GM23338 (cell line): Measurements from ENCODE around the gene GAGE12H. TPM values are rescaled to one million over a fixed set of nuclear protein-coding genes. Genes with fewer than 3 reads are reported as not detected.

Source experiments
- polyA plus RNA-seq: library from polyadenylated mRNA; unstranded; fragments of >200 nt; fragmentation: Nextera tagmentation; extraction: Ambion mirVana; gene quantifications from 2 replicates; pipeline ENCODE4 v1.2.1, GENCODE V29; 2016
- small RNA-seq: library from RNA; depleted of rRNA; stranded (forward); fragments of <200 nt; gene quantifications from one replicate; pipeline ENCODE3, GENCODE V24; 2014; ENCODE audit warnings: low replicate concordance
- total RNA-seq: library from RNA; depleted of rRNA; stranded (reverse); fragments of >200 nt; shearing (Covaris generic); gene quantifications from 2 replicates; pipeline ENCODE4 v1.2.3, GENCODE V29; 2014; rRNA removed

The GAGE12H gene
- total and polyA plus RNA-seq, 2 experiments from 2014 or later, result not detected

Small RNA genes lying within 50 kb of the gene (small RNA-seq; reads per million reads assigned to genes)
- gene GAGE12B, result not detected

Other genes starting within 250 kb of the GAGE12H start
- gene GAGE13, start 248.4 kb upstream of the GAGE12H start, total RNA-seq, result not detected in 2 replicates
- gene GAGE13, start 248.4 kb upstream of the GAGE12H start, polyA plus RNA-seq, result not detected in 2 replicates
- gene GAGE12C, start 47.8 kb upstream of the GAGE12H start, total RNA-seq, result not detected in 2 replicates
- not detected in 2 replicates for gene GAGE12C, start 47.8 kb upstream of the GAGE12H start, polyA plus RNA-seq
- not detected in 2 replicates for gene GAGE12D, start 38.2 kb upstream of the GAGE12H start, total RNA-seq
- not detected in 2 replicates for gene GAGE12D, start 38.2 kb upstream of the GAGE12H start, polyA plus RNA-seq
- gene GAGE12E, start 28.7 kb upstream of the GAGE12H start, total RNA-seq, result not detected in 2 replicates
- not detected in 2 replicates for gene GAGE12E, start 28.7 kb upstream of the GAGE12H start, polyA plus RNA-seq
- not detected in 2 replicates for gene GAGE12F, start 19.1 kb upstream of the GAGE12H start, total RNA-seq
- gene GAGE12F, start 19.1 kb upstream of the GAGE12H start, polyA plus RNA-seq, result not detected in 2 replicates
- not detected in 2 replicates for gene GAGE12G, start 9.5 kb upstream of the GAGE12H start, total RNA-seq
- not detected in 2 replicates for gene GAGE12G, start 9.5 kb upstream of the GAGE12H start, polyA plus RNA-seq
- gene GAGE2A, start 9.5 kb downstream of the GAGE12H start, total RNA-seq, result not detected in 2 replicates
- gene GAGE2A, start 9.5 kb downstream of the GAGE12H start, polyA plus RNA-seq, result 0.63 TPM in 1 of 2 replicates, not detected in the other
- gene GAGE1, start 19.1 kb downstream of the GAGE12H start, total RNA-seq, result not detected in 2 replicates
- gene GAGE1, start 19.1 kb downstream of the GAGE12H start, polyA plus RNA-seq, result 0.68 TPM in 1 of 2 replicates, not detected in the other
- gene PAGE1, start 116.0 kb downstream of the GAGE12H start, total RNA-seq, result not detected in 2 replicates
- gene PAGE1, start 116.0 kb downstream of the GAGE12H start, polyA plus RNA-seq, result not detected in 2 replicates
- gene PAGE4, start 249.4 kb downstream of the GAGE12H start, total RNA-seq, result not detected in 2 replicates
- gene PAGE4, start 249.4 kb downstream of the GAGE12H start, polyA plus RNA-seq, result 1.4 and 1.6 TPM in 2 replicates